Activated naive CD8-positive, alpha-beta T cell (primary cell): ENCODE results near the gene MAD1L1.

Experiments
- H3K27ac Mint-ChIP-seq: one replicate; pipeline ENCODE4 v1.8.0; 2021; ENCODE audit warnings: mixed read lengths
- H3K27me3 Mint-ChIP-seq: one replicate; pipeline ENCODE4 v1.8.0; 2021; ENCODE audit warnings: mixed read lengths
- H3K36me3 Mint-ChIP-seq: one replicate; pipeline ENCODE4 v1.8.0; 2021; ENCODE audit warnings: mixed read lengths
- H3K4me1 Mint-ChIP-seq: one replicate; pipeline ENCODE4 v1.8.0; 2021; ENCODE audit warnings: low read depth, mixed read lengths
- H3K4me3 Mint-ChIP-seq: one replicate; pipeline ENCODE4 v1.8.0; 2021; ENCODE audit warnings: mild to moderate bottlenecking, mixed read lengths
- H3K9me3 Mint-ChIP-seq: one replicate; pipeline ENCODE4 v1.8.0; 2021; ENCODE audit warnings: low read depth, mixed read lengths

The MAD1L1 gene

DNA sequence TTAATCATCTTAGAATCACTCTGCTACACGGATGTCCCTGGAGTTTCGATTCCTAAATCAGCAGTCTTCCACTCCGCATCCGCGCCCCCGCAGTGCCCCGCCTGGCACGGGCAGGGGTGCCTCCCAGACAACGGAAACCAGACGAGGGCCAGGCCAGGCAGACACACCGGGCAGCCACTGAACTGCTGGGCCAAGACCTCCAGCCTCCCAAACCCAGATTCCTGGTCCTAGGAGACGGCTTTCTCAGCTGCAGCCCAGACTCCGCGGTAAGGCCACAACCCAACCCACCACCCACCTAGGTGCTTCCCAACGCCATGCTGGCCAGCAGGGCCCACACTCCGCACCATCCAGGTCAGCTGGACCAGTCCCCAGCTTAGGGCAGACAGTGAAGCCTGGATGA lies 33.2 kb downstream of the MAD1L1 start:
- H3K9me3 Mint-ChIP-seq: no peaks in the 10 kb centered on the region
- peaks cover 6% of the 10 kb centered on the region for H3K4me1 Mint-ChIP-seq
- H3K27me3 Mint-ChIP-seq: no peaks in the 10 kb centered on the region
- no peak overlapping the region for H3K27ac Mint-ChIP-seq
- H3K36me3 Mint-ChIP-seq: peaks cover 16% of the 10 kb centered on the region
- H3K4me3 Mint-ChIP-seq: no peak overlapping the region

DNA sequence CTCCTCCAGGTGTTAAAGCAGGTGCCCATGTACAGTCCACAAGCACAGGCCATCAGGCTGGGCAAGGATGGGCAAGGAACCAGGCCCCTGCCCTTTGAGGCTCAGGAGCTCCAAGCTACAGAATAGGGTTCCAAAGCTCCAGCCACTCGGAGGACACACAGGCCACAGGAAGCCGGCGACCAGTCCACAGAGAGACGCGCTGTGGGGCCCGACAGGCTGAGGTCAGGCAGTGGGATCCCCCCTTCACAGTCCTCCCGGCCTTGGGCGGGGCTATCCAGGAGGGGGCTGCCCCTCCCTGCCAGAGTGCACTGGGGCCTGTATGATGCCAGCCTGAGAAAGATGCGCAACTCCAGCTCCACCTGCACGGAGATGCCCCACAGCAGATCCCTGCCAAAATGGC lies 34.0 kb downstream of the MAD1L1 start:
- H3K4me3 Mint-ChIP-seq: no peak overlapping the region
- no peaks in the 10 kb centered on the region for H3K9me3 Mint-ChIP-seq
- no peaks in the 10 kb centered on the region for H3K27me3 Mint-ChIP-seq
- H3K4me1 Mint-ChIP-seq: peaks cover 6% of the 10 kb centered on the region
- no peak overlapping the region for H3K27ac Mint-ChIP-seq
- peaks cover 16% of the 10 kb centered on the region for H3K36me3 Mint-ChIP-seq

DNA sequence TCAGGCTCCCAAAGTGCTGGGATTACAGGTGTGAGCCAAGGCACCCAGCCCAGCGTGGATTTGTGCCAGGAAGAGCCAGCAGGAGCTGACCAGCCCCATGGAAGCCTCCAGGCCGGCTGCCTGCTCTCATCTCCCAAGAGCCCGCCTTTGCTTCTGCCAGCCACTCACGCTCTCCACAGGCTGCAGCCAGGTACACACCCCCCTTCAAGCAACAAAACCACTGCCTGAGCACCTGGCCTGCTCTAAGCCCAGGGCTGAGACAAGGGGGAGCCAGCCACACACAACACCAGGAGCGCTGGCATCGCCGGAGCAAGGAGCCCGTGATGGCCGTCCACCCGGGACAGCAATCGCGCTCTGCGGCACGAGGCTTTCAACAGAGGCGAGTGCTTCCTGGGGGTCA lies 34.5 kb downstream of the MAD1L1 start:
- H3K4me3 Mint-ChIP-seq: no peak overlapping the region
- H3K36me3 Mint-ChIP-seq: peaks cover 16% of the 10 kb centered on the region
- no peaks in the 10 kb centered on the region for H3K27me3 Mint-ChIP-seq
- H3K27ac Mint-ChIP-seq: no peak overlapping the region
- peaks cover 6% of the 10 kb centered on the region for H3K4me1 Mint-ChIP-seq
- no peaks in the 10 kb centered on the region for H3K9me3 Mint-ChIP-seq

DNA sequence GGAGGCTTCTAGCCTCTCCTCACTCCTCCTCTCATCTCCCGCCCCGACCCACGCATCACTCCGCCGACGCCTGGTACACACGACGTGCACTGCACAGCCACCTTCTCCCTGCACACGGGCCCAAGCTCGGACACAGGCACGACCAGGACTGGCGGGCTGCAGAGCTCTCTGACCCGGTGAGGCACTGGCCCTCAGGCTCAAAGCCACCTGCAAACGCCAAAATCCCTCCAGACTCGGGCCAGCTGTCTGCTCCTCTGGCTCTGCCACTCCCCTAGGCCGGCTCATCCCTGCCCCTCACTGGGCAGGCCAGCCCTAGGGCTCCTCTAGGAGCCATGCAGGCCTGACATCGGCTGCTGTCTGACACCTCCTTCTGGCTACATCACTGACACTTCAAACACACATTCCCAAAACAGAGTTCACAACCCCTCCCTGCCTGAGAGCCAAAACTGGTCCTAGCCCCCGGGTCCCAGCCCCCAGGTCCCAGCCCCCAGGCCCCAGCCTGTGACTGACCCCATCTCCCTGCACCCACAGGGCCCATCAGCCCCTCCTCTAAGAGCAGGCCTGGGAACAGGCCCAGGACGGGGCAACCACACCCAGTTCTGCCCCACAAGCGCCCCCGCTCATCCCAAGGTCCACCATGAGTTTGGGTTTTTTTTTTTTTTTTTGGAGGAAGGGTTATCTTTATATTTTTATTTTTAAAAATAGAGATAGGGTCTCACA lies 35.1 kb downstream of the MAD1L1 start:
- no peak overlapping the region for H3K4me3 Mint-ChIP-seq

DNA sequence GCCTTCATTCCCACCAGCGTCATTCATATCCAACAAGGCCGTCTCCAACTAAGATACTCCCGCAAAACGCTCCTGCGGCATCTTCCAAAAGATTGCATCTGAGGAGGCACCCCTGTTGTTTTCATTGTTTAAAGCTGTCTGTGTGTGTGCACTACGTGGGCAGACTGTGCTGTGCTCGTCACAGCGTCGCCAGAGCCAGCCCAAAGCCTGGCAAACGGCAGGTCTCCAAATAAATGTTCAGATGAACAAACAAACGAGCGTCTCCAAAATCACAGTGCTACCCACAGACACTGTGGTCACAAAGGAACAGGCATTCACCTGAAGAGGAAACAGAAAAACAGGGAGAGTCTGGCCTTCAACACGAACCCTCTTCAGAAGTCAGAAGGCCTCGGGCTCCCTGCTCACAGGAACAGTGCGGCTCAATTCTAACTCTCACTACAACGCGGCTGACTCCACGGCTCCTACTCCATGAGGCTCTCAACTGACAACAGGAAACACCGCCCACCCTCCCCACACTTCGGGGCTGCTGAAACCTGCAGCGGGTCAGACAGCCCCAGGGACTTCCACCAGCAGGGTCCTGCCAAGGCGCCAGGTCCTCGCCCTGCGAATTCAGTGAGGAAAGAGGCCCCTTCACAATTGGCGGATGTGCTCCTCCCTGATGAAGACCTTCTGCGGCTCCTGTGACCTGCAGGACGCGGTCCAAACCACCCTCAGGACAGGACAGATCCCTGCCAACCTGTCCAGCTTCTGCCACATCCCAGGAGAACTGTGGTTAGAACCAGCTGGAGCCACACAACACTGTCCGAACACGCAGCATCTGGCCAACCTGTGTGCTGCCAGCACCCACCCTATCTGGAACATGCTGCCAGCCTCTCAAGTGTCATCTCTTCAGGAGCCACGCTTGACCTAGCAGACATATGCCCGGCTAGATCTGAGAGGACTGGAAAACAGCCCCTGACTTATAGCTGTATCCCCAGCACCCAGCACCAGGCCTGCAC lies 36.1 kb downstream of the MAD1L1 start:
- Mint-ChIP-seq H3K4me3 (no peak overlapping the region), H3K9me3 (no peaks in the 10 kb centered on the region), H3K36me3 (peaks cover 20% of the 10 kb centered on the region), H3K27ac (no peak overlapping the region), H3K27me3 (no peaks in the 10 kb centered on the region), H3K4me1 (peaks cover 6% of the 10 kb centered on the region)

More for the DNA sequence above, 35.1 kb downstream of the MAD1L1 start:
- no peaks in the 10 kb centered on the region for H3K27me3 Mint-ChIP-seq
- H3K27ac Mint-ChIP-seq: no peak overlapping the region
- no peaks in the 10 kb centered on the region for H3K9me3 Mint-ChIP-seq
- H3K36me3 Mint-ChIP-seq: peaks cover 16% of the 10 kb centered on the region
- peaks cover 6% of the 10 kb centered on the region for H3K4me1 Mint-ChIP-seq

DNA sequence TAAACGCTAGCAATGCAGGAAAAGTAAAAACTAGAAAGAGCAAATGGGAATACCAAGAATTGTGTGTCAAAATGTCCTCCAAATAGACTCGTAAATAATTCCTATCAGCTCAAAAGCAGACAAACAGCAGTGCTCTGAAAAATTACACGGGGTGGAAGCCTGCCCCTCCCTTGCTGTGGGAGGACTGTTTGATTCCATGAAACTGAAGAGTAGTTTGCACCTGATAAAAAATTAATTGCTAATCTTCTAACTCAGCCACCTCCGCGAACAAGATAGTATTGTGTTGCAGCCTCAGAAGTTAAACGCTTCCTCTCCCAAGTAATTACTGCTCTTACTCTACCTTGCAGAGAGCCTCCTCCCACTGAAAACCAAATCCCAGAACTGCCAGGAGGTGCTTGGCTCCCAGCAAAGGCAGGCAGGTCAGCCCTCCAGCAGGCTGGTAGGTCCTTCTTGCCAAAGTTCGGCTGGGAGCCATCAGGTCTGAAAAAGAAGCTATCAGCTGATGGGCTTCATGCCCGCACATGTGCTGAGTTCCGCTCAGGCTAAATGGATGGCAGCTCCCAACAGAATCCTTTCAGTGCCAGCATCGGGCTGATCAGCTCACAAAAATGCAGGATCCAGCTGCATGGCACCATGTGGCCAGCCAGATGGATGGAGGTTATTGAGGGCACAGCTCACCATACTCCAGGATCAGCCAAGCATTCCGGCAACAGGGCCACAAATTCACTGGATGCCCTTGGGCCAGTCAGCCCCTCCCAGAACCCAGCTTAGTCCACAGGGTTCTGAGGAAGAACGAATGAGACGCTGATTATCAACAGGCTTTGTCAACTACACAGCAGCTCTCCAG lies 37.1 kb downstream of the MAD1L1 start:
- Mint-ChIP-seq H3K4me1 (peaks cover 6% of the 10 kb centered on the region), H3K27me3 (no peaks in the 10 kb centered on the region), H3K27ac (no peak overlapping the region), H3K9me3 (no peaks in the 10 kb centered on the region), H3K4me3 (no peak overlapping the region), H3K36me3 (peaks cover 20% of the 10 kb centered on the region)

DNA sequence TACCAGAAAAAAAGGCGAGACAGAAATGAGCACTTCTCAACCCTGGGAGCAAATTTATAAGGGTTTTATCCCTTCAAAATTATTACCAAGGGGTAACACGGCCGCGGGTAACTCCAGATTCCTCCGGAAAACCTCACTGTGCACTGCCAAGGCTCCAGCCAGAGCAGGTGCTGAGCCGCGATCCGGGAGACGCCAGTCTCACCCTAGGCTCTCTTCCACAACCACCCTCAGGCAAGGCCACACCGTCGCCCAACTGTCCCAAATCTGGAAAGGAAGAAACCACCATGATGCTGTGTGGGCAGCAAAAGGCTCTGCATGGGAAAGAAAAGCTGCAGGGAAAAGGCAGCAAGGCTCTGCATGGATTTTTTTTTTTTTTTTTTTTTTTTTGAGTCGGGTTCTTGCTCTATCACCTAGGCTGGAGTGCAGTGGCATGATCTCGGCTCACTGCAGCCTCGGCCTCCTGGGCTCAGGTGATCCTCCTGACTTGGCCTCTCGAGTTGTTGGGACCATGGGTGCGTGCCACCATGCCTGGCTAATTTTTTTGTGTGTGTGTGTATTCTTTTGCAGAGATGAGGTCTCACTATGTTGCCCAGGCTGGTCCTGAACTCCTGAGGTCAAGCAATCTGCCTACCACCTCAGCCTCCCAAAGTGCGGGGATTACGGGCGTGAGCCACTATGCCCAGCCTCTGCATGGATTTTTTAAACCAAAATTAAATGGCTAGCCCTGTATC lies 39.0 kb downstream of the MAD1L1 start:
- H3K4me1 Mint-ChIP-seq: peaks cover 6% of the 10 kb centered on the region
- H3K27me3 Mint-ChIP-seq: no peaks in the 10 kb centered on the region
- peaks cover 27% of the 10 kb centered on the region for H3K36me3 Mint-ChIP-seq
- no peak overlapping the region for H3K27ac Mint-ChIP-seq
- no peaks in the 10 kb centered on the region for H3K9me3 Mint-ChIP-seq
- H3K4me3 Mint-ChIP-seq: no peak overlapping the region

DNA sequence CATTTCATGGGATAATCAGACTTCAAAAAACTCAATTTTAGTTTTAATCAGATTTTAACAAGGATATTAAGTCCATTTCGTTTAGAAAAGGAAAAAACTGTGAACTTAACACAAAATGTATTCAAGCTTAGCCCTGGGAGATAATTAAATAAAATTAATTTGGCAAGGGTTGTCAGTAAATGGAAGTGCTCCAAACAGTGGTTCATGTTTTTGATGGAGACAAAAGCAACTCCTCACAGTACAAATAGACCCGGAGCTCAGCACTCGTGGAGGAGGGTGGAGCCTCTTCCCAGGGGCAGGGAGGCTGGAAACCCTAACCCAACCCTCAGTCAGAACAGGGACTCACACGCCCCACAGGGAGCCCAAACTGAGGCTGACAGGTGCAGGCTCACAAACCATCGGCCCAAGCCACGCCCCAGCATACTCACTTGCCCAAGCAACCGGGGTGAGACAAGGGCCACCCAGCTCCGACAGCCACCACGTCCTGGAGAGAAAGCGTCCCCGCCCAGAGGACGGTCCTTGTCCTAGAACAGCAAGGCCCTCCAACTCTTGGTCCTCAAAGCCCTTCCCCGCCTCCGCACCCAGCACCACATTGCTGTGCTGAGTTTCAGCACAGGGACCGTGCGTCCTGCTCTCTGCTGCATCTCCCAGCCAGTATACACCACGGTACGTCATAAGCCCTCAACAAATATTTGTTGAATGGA lies 39.8 kb downstream of the MAD1L1 start:
- Mint-ChIP-seq H3K4me1 (peaks cover 6% of the 10 kb centered on the region), H3K9me3 (no peaks in the 10 kb centered on the region), H3K27me3 (no peaks in the 10 kb centered on the region), H3K4me3 (no peak overlapping the region), H3K27ac (no peak overlapping the region), H3K36me3 (peaks cover 30% of the 10 kb centered on the region)

DNA sequence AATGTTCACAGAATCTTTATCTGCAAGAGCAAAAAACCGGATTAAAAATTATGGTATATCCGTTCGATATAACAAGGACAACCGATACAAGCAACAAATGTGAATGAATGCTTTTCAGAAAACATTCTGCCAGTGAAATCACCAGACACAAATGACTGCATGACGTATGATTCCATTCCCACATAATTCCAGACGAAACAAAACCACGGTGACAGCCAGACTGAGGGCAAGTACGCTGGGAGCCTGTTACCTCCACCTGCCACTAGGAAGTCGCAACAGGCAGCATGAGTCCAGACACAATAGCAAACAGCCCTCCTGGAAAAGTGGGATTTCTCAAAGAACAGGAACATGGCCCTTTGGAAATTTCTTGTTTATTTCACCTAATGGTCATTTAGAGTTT lies 41.7 kb downstream of the MAD1L1 start:
- H3K36me3 Mint-ChIP-seq: peaks cover 24% of the 10 kb centered on the region
- H3K4me1 Mint-ChIP-seq: no peaks in the 10 kb centered on the region
- no peak overlapping the region for H3K4me3 Mint-ChIP-seq
- no peaks in the 10 kb centered on the region for H3K9me3 Mint-ChIP-seq
- no peaks in the 10 kb centered on the region for H3K27me3 Mint-ChIP-seq
- no peak overlapping the region for H3K27ac Mint-ChIP-seq

DNA sequence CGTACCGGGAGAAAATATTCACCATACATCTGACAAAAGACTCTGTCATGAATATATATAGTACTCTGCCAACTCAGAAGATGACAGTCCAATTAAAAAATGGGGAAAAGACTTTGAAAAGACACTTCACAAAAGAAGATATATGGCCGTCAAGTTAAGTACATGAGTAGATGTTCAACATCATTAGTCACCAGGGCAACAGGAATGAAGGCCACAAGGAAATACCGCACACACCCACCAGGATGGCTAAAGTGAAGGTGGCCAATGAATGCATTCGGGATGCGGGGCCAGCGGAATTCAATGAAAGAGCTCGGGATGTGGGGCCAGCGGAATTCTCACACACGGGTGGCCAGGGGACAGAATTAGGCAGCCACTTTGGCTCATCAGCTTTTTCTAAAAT lies 42.2 kb downstream of the MAD1L1 start:
- Mint-ChIP-seq H3K4me1 (no peaks in the 10 kb centered on the region), H3K4me3 (no peak overlapping the region), H3K9me3 (no peaks in the 10 kb centered on the region), H3K27me3 (no peaks in the 10 kb centered on the region), H3K36me3 (peaks cover 22% of the 10 kb centered on the region), H3K27ac (no peak overlapping the region)

DNA sequence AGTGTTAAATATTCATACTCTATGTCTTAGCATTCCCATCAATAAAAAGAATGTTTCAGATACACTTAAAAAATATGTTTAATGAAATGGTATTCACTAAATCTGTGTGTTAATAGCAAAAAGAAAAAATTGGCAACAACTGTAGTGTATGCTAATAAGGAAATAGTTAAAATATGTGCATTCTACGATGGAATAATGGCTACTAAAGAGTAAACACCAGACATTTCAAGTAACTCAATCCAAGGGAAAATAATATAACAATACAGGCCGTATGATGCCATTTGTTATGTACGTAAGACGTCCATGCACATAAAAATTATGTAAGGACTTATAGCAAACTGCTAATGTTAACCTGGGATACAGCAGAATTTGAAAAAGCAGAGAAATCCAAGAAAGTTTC lies 46.6 kb downstream of the MAD1L1 start:
- no peaks in the 10 kb centered on the region for H3K9me3 Mint-ChIP-seq
- no peak overlapping the region for H3K4me3 Mint-ChIP-seq
- peaks cover 23% of the 10 kb centered on the region for H3K36me3 Mint-ChIP-seq
- H3K27ac Mint-ChIP-seq: no peak overlapping the region
- H3K27me3 Mint-ChIP-seq: no peaks in the 10 kb centered on the region
- H3K4me1 Mint-ChIP-seq: no peaks in the 10 kb centered on the region

DNA sequence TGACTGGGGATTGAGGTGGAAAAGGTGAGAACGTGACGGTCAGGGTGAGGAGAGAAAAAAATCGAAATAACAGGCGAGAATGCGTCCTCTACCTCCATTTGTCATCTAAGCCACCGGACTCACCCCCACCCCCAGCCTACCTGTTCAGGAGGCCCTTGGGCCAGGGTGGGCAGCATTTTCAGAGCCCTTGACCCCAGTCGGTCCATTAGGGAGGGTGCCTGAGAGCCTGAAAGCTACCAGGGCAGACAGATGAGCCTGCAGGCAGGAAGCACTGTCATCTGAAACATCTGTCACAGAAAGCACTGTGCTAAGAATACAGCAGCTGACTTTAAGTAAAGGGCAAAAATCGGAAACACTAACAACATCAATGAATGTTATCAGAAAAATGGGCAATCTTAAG lies 47.0 kb downstream of the MAD1L1 start:
- no peaks in the 10 kb centered on the region for H3K27me3 Mint-ChIP-seq

DNA sequence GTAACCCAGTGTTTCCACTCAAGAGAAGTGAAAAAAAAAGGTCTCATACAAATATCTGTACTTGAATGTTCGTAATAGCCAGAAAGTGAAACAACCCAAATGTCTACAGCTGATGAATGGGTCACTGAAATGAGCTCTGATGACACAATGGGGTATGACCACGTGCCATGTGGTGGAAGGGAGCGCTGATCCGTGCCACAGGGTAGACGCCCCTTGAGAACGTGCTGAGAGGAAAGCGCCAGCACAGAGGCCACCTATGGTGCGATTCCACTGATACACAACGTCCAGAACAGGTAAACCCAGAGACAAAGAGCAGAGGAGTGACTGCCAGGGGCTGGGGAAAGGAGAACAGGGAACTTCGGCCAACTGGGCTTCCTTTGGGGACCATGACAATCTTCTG lies 50.3 kb downstream of the MAD1L1 start:
- no peak overlapping the region for H3K4me3 Mint-ChIP-seq

More for the DNA sequence above, 47.0 kb downstream of the MAD1L1 start:
- H3K27ac Mint-ChIP-seq: no peak overlapping the region
- no peak overlapping the region for H3K4me3 Mint-ChIP-seq
- H3K4me1 Mint-ChIP-seq: no peaks in the 10 kb centered on the region
- no peaks in the 10 kb centered on the region for H3K9me3 Mint-ChIP-seq
- H3K36me3 Mint-ChIP-seq: peaks cover 23% of the 10 kb centered on the region

More for the DNA sequence above, 50.3 kb downstream of the MAD1L1 start:
- no peaks in the 10 kb centered on the region for H3K9me3 Mint-ChIP-seq
- H3K27me3 Mint-ChIP-seq: no peaks in the 10 kb centered on the region
- H3K4me1 Mint-ChIP-seq: no peaks in the 10 kb centered on the region
- no peak overlapping the region for H3K27ac Mint-ChIP-seq
- peaks cover 10% of the 10 kb centered on the region for H3K36me3 Mint-ChIP-seq
